Smooth muscle cell (in vitro differentiated cells): ENCODE data around the gene KLHL17. TPM values are rescaled to one million over a fixed set of nuclear protein-coding genes. Genes with fewer than 3 reads are reported as not detected.
"Not testable (repeated sequence)": the region's sequence is repeated elsewhere in the genome, so short reads cannot be mapped to it uniquely, and the experiment has no call there.

Experiments used
- DNase-seq: peaks from one replicate; lab custom pipeline; 2025; ENCODE audit not compliant: unreplicated experiment; lab: John Stamatoyannopoulos, UW
- H2AFZ ChIP-seq: fragments of 200-600 bp; sonication (generic); 2 replicates; pipeline ENCODE4 v1.6.0; 2016; ENCODE audit warnings: antibody characterized with exemption, low read depth, mild to moderate bottlenecking
- H3F3A ChIP-seq: fragments of 200-600 bp; sonication (generic); 2 replicates; pipeline ENCODE4 v1.6.0; 2017; ENCODE audit warnings: antibody characterized with exemption, low read depth
- H3K27ac ChIP-seq: fragments of 200-600 bp; sonication (generic); 2 replicates; pipeline ENCODE4 v1.5.1; 2016; ENCODE audit warnings: low read depth, mild to moderate bottlenecking
- H3K27me3 ChIP-seq: fragments of 200-600 bp; sonication (generic); 2 replicates; pipeline ENCODE4 v1.6.1; 2016; ENCODE audit warnings: low read depth, mild to moderate bottlenecking
- H3K36me3 ChIP-seq: fragments of 200-600 bp; sonication (generic); 2 replicates; pipeline ENCODE4 v1.5.1; 2016; ENCODE audit warnings: low read depth
- H3K4me1 ChIP-seq: fragments of 200-600 bp; sonication (generic); 2 replicates; pipeline ENCODE4 v1.5.1; 2016; ENCODE audit warnings: low read depth
- H3K4me2 ChIP-seq: fragments of 200-600 bp; sonication (generic); 2 replicates; pipeline ENCODE4 v1.6.0; 2016; ENCODE audit warnings: mild to moderate bottlenecking
- H3K4me3 ChIP-seq: fragments of 200-600 bp; sonication (generic); 2 replicates; pipeline ENCODE4 v1.5.1; 2016; ENCODE audit warnings: mild to moderate bottlenecking
- H3K79me2 ChIP-seq: fragments of 200-600 bp; sonication (generic); 2 replicates; pipeline ENCODE4 v1.6.0; 2016; ENCODE audit warnings: low read depth, mild to moderate bottlenecking
- H3K9ac ChIP-seq: fragments of 200-600 bp; sonication (generic); 2 replicates; pipeline ENCODE4 v1.6.0; 2016; ENCODE audit warnings: low read depth
- H3K9me3 ChIP-seq: fragments of 200-600 bp; sonication (generic); replicated peaks from 2 replicates; pipeline ENCODE4 v1.5.1; 2016; ENCODE audit warnings: low read depth
- H4K20me1 ChIP-seq: fragments of 200-600 bp; sonication (generic); 2 replicates; pipeline ENCODE4 v1.6.0; 2016; ENCODE audit warnings: low read depth
- WGBS: methylation state at CpG from one replicate; pipeline ENCODE4 v1.1.7; 2016; ENCODE audit warnings: low lambda C conversion rate; 5-methylcytosine and 5-hydroxymethylcytosine counted together
- polyA plus RNA-seq: library from polyadenylated mRNA; unstranded; fragments of >200 nt; fragmentation: Nextera tagmentation; extraction: Ambion mirVana; gene quantifications from 2 replicates; pipeline ENCODE4 v1.2.1, GENCODE V29; 2016
- total RNA-seq: library from RNA; depleted of rRNA; stranded (reverse); fragments of >200 nt; gene quantifications from 2 replicates; pipeline ENCODE4 v1.2.3, GENCODE V29; 2014
- TF ChIP-seq, protein P1 (sequence below): fragments of 200-600 bp; sonication (generic); IDR thresholded peaks from 2 replicates; pipeline ENCODE4 v1.5.1; 2017; ENCODE audit warnings: borderline replicate concordance, mild to moderate bottlenecking, antibody characterized with exemption; ENCODE audit not compliant: insufficient read depth, poor library complexity, severe bottlenecking

The KLHL17 gene
- total and polyA plus RNA-seq, 2 experiments from 2014 or later = 10.2 to 29.9 TPM

DNA sequence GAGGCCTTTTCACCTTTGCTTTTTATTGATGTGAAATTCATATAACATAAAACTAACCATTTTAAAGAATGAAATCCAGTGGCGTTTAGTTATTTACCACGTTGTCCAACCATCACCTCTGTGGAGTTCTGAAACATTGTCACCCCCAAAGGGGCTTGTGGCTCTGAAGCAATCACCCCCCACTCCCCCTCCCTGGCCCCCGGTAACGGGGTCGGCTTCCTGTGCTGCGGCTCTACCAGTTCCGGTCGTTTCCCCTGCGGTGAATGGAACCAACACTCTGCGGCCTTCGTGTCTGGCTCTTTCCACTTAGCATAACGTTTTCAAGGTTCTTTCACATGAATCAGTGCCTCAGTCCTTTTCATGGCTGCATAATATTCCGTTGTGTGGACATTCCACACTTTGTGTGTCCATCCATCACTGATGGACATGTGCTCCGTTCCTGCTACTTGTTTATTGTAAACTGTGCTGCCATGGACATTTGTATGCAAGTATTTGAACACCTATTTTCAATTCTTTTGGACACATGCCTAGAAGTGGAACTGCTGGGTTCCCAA lies 51.1 kb downstream of the KLHL17 start:
- H3K9ac ChIP-seq = no peak overlapping the region
- no peak overlapping the region for H3K4me2 ChIP-seq
- H3K4me1 ChIP-seq = peaks cover 14% of the 10 kb centered on the region
- H3K79me2 ChIP-seq = no peaks in the 10 kb centered on the region
- TF ChIP-seq, protein P1, sequence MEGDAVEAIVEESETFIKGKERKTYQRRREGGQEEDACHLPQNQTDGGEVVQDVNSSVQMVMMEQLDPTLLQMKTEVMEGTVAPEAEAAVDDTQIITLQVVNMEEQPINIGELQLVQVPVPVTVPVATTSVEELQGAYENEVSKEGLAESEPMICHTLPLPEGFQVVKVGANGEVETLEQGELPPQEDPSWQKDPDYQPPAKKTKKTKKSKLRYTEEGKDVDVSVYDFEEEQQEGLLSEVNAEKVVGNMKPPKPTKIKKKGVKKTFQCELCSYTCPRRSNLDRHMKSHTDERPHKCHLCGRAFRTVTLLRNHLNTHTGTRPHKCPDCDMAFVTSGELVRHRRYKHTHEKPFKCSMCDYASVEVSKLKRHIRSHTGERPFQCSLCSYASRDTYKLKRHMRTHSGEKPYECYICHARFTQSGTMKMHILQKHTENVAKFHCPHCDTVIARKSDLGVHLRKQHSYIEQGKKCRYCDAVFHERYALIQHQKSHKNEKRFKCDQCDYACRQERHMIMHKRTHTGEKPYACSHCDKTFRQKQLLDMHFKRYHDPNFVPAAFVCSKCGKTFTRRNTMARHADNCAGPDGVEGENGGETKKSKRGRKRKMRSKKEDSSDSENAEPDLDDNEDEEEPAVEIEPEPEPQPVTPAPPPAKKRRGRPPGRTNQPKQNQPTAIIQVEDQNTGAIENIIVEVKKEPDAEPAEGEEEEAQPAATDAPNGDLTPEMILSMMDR = no peak
- H3K9me3 ChIP-seq = no peaks in the 10 kb centered on the region
- WGBS = 89% methylated on average over 14 of the region's 14 CpGs
- H4K20me1 ChIP-seq = no peaks in the 10 kb centered on the region
- no peaks in the 10 kb centered on the region for H3K36me3 ChIP-seq
- no peak overlapping the region for H3K27ac ChIP-seq
- H2AFZ ChIP-seq = no peak overlapping the region
- no peak for DNase-seq
- no peaks in the 10 kb centered on the region for H3K27me3 ChIP-seq
- H3K4me3 ChIP-seq = no peak overlapping the region
- peaks cover 4% of the 10 kb centered on the region for H3F3A ChIP-seq

DNA sequence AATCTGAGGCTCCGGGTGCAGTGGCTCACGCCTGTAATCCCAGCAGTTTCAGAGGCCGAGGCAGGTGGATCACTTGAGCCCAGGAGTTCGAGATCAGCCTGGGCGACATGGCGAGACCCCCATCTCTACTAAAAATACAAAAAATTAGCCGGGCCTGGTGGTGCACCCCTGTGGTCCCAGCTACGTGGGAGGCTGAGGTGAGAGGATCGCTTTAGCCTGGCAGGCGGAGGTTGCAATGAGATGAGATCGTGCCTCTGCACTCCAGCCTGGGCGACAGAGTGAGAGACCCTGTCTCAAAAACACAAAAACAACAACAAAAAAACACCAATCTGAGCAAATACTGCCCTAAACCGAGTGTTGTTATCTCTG lies 52.3 kb downstream of the KLHL17 start:
- Histone ChIP-seq H3K4me1 (peaks cover 14% of the 10 kb centered on the region), H3K9ac (peak overlapping the region; percentile 40), H3K27ac (peak overlapping the region; percentile 42), H3K4me2 (peak overlapping the region; percentile 83), H3K4me3 (peak overlapping the region; percentile 60), H2AFZ (peak overlapping the region; percentile 29)
- WGBS = 74% methylated on average over 13 of the region's 13 CpGs
- not testable (repeated sequence) for H4K20me1 ChIP-seq, H3K9me3 ChIP-seq, H3K36me3 ChIP-seq, DNase-seq, H3K27me3 ChIP-seq, H3F3A ChIP-seq, H3K79me2 ChIP-seq

DNA sequence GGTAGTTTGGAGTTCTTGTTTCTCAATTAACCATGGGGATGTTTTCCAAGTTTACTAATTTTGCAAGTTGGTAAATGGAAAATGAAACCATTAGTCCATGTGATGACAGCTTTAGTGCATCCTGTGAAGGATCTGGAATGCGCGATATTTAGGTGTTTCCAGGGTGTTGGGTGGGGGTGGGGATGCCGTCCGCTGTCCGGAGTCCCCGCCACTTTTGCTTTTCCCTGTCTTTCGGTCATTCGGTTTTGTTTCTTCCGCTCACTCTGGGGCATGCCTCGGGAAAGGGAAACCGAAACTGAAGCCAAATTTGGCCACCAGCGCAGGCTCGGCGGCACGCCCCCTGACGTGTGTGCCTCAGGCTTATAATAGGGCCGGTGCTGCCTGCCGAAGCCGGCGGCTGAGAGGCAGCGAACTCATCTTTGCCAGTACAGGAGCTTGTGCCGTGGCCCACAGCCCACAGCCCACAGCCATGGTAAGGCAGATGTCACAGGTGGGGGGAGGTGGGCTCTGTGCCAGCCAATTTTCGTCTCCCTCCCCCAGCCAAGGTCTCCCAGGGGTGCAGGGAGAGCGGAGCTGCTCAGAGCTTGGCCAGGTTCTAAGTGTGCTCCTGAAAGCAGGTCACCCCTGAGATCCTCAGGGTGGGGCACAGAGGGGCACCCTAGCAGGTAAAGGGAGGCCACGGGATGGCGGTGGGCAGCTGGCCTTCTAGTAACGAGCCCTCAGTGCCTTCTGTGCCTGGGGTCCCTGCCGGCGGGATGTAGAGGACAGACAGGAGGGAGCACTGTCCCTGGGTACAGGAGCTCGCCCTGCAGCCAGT lies 52.9 kb downstream of the KLHL17 start, which contains the start of gene ISG15:
ISG15 (plus strand) TSS at position 393 of the 817 bp plus-strand sequence; CDS start at position 470, 77 bp downstream.
- H3K27me3 ChIP-seq = no peaks in the 10 kb centered on the region
- no peaks in the 10 kb centered on the region for H3K36me3 ChIP-seq
- H4K20me1 ChIP-seq = no peaks in the 10 kb centered on the region
- peak within 1 kb of the TSS; percentile 60 for H3K4me3 ChIP-seq
- H3K27ac ChIP-seq = peak within 1 kb of the TSS; percentile 42
- H2AFZ ChIP-seq = peak within 1 kb of the TSS; percentile 29
- peak within 1 kb of the TSS; percentile 83 for H3K4me2 ChIP-seq
- H3K4me1 ChIP-seq = peaks cover 14% of the 10 kb centered on the region
- WGBS = 12% methylated on average over 30 of the region's 30 CpGs
- H3K79me2 ChIP-seq = no peaks in the 10 kb centered on the region
- peaks cover 4% of the 10 kb centered on the region for H3F3A ChIP-seq
- no peaks in the 10 kb centered on the region for H3K9me3 ChIP-seq
- DNase-seq = peak; percentile 53
- peak within 1 kb of the TSS; percentile 40 for H3K9ac ChIP-seq
- TF ChIP-seq, protein P1 = no peak

DNA sequence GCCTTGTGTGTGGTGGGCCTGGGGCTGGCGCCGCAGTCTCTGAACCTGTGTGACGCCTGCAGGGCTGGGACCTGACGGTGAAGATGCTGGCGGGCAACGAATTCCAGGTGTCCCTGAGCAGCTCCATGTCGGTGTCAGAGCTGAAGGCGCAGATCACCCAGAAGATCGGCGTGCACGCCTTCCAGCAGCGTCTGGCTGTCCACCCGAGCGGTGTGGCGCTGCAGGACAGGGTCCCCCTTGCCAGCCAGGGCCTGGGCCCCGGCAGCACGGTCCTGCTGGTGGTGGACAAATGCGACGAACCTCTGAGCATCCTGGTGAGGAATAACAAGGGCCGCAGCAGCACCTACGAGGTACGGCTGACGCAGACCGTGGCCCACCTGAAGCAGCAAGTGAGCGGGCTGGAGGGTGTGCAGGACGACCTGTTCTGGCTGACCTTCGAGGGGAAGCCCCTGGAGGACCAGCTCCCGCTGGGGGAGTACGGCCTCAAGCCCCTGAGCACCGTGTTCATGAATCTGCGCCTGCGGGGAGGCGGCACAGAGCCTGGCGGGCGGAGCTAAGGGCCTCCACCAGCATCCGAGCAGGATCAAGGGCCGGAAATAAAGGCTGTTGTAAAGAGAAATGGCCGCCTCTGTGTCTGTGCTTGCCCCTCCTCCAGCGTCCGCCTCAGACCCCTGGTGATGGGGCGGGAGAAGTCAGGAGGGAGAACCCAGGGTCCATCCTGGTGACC lies 53.7 kb downstream of the KLHL17 start:
- Histone ChIP-seq H3K9ac (peak overlapping the region; percentile 7), H4K20me1 (no peaks in the 10 kb centered on the region), H3K4me1 (peaks cover 14% of the 10 kb centered on the region), H3K27ac (peak overlapping the region; percentile 42), H3K9me3 (no peaks in the 10 kb centered on the region), H3K4me2 (peak overlapping the region; percentile 83), H3F3A (peaks cover 4% of the 10 kb centered on the region), H3K36me3 (no peaks in the 10 kb centered on the region), H2AFZ (no peak overlapping the region), H3K4me3 (peak overlapping the region; percentile 60), H3K27me3 (no peaks in the 10 kb centered on the region), H3K79me2 (no peaks in the 10 kb centered on the region)
- DNase-seq = no peak
- TF ChIP-seq, protein P1 = no peak
- WGBS = 57% methylated on average over 41 of the region's 41 CpGs
